GM12878 (cell line): ENCODE results near the gene HVCN1. TPM values are rescaled to one million over a fixed set of nuclear protein-coding genes. Genes with fewer than 3 reads are reported as not detected.

Experiments
- ATAC-seq: fragments of 200-7000 bp; cut with Tn5 transposase; 3 replicates; pipeline ENCODE4 v1.9.1; 2020; ENCODE audit warnings: mild to moderate bottlenecking, moderate library complexity
- BruUV-seq: library from RNA; stranded (reverse); fragments of 400-500 nt; replicated peaks from 2 replicates; lab custom pipeline; 2021; lab: Mats Ljungman, UMichigan
- CTCF ChIA-PET: fragments of 300-600 bp; sonication (Branson Sonifier 250); formaldehyde crosslinking; extraction: SDS; loops from one replicate; lab custom pipeline; 2021; ENCODE audit warnings: inconsistent platforms; lab: Yijun Ruan, JAX
- POLR2A ChIA-PET: fragments of 350-600 bp; formaldehyde crosslinking; extraction: SDS; loops from one replicate; lab custom pipeline; 2021; ENCODE audit warnings: inconsistent platforms; lab: Charles Lee
- RAD21 ChIA-PET: fragments of 300-600 bp; sonication (Branson Sonifier 250); formaldehyde crosslinking; loops from one replicate; lab custom pipeline; 2023; ENCODE audit warnings: antibody characterized with exemption; ENCODE audit not compliant: unreplicated experiment; lab: Charles Lee
- SMC1A ChIA-PET: fragments of 300-600 bp; sonication (Branson Sonifier 250); formaldehyde crosslinking; loops from one replicate; lab custom pipeline; 2023; ENCODE audit not compliant: unreplicated experiment, uncharacterized antibody; lab: Charles Lee
- DNase-seq: peaks from one replicate; pipeline ENCODE4 v3.0.0-alpha.2; 2011; ENCODE audit warnings: low read depth, low spot score
- FAIRE-seq: peaks from 3 replicates; lab custom pipeline; 2011; peaks lifted over from hg19 to GRCh38; lab: Jason Lieb, UNC
- H2AFZ ChIP-seq: 2 replicates; pipeline ENCODE4 v1.6.0; 2011; ENCODE audit warnings: low read depth, low read length, control low read depth; ENCODE audit not compliant: control insufficient read depth
- H3K27ac ChIP-seq: 2 replicates; pipeline ENCODE4 v1.5.1; 2011; ENCODE audit warnings: control low read depth; ENCODE audit not compliant: control insufficient read depth, insufficient read depth
- H3K27me3 ChIP-seq, 2 experiments: replicated peaks in 1 of 2; 2 replicates each; pipeline versions ENCODE4 v1.6.0 to v1.6.1; 2011; ENCODE audit warnings: low read length in 1 of 2; ENCODE audit not compliant: control insufficient read depth in 2 of 2, insufficient read depth in 2 of 2
- H3K36me3 ChIP-seq, 2 experiments: 2 replicates each; pipeline ENCODE4 v1.5.1; 2011; ENCODE audit warnings: low read length in 1 of 2; ENCODE audit not compliant: control insufficient read depth in 2 of 2, insufficient read depth in 2 of 2
- H3K4me1 ChIP-seq: 2 replicates; pipeline ENCODE4 v1.6.1; 2011; ENCODE audit warnings: mild to moderate bottlenecking, low read length, moderate library complexity, mixed read lengths; ENCODE audit not compliant: control insufficient read depth, insufficient read depth
- H3K4me2 ChIP-seq: 2 replicates; pipeline ENCODE4 v1.6.0; 2011; ENCODE audit warnings: control low read depth; ENCODE audit not compliant: control insufficient read depth, insufficient read depth
- H3K4me3 ChIP-seq: fragments of 200-600 bp; sonication (generic); 2 replicates; pipeline ENCODE4 v1.5.1; 2016
- H3K79me2 ChIP-seq: 2 replicates; pipeline ENCODE4 v1.6.0; 2011; ENCODE audit warnings: low read length; ENCODE audit not compliant: control insufficient read depth, insufficient read depth
- H3K9ac ChIP-seq: 2 replicates; pipeline ENCODE4 v1.8.0; 2011; ENCODE audit warnings: low read length, control low read depth, mixed read lengths; ENCODE audit not compliant: control insufficient read depth, insufficient read depth
- H3K9me3 ChIP-seq: replicated peaks from 3 replicates; pipeline ENCODE4 v1.5.1; 2011; ENCODE audit warnings: mild to moderate bottlenecking, low read length; ENCODE audit not compliant: control insufficient read depth, insufficient read depth
- H4K20me1 ChIP-seq: 2 replicates; pipeline ENCODE4 v1.6.0; 2011; ENCODE audit not compliant: control insufficient read depth, insufficient read depth
- CBFB ChIP-seq: IDR thresholded peaks from 2 replicates; pipeline ENCODE4 v1.6.1; 2016; ENCODE audit warnings: antibody characterized with exemption, low read depth
- CREB1 ChIP-seq: IDR thresholded peaks from 2 replicates; pipeline ENCODE4 v1.6.1; 2012; ENCODE audit warnings: low read depth, mild to moderate bottlenecking, inconsistent platforms
- CREM ChIP-seq: IDR thresholded peaks from 2 replicates; pipeline ENCODE4 v1.6.1; 2014; ENCODE audit warnings: antibody characterized with exemption, low read depth
- NFYB ChIP-seq: IDR thresholded peaks from 2 replicates; pipeline ENCODE4 v1.6.1; 2011; ENCODE audit warnings: low read depth, mild to moderate bottlenecking, low read length, improper control_type of control experiment, moderate library complexity; ENCODE audit not compliant: insufficient read depth
- RELA ChIP-seq: fragments of 450-650 bp; IDR thresholded peaks from 2 replicates; pipeline ENCODE4 v1.8.0; 2014; ENCODE audit warnings: borderline replicate concordance; ENCODE audit not compliant: partially characterized antibody
- SREBF2 ChIP-seq: IDR thresholded peaks from 2 replicates; pipeline ENCODE4 v1.6.1; 2012; ENCODE audit warnings: mild to moderate bottlenecking, low read length
- WGBS: methylation state at CpG from one replicate; pipeline ENCODE4 v1.1.6; 2016; ENCODE audit warnings: low lambda C conversion rate; ENCODE audit not compliant: insufficient replicate concordance, insufficient coverage; ENCODE audit errors: missing lambda C conversion rate; 5-methylcytosine and 5-hydroxymethylcytosine counted together
- in situ Hi-C: fragments of 300-500 bp; cut with MboI; formaldehyde crosslinking; loops from 9 replicates; pipeline ENCODE4 v1.14.3; 2018; ENCODE audit warnings: mixed read lengths
- intact Hi-C: fragments of 100-400 bp; cut with micrococcal nuclease; formaldehyde crosslinking; loops from one replicate; pipeline ENCODE4 v1.14.2; 2022; ENCODE audit not compliant: unreplicated experiment
- polyA plus RNA-seq, 11 experiments: library from polyadenylated mRNA; depleted of rRNA in 4 of 11; unstranded in 6 of 11; stranded (reverse) in 5 of 11; fragments of >200 nt; fragmentation: Nextera tagmentation in 4 of 11; fragmentation: Illumina TruSeq in 1 of 11; extraction: Ambion mirVana in 4 of 11; extraction: Trizol in 1 of 11; gene quantifications; 1 replicate in 1 of 11; 2 replicates in 10 of 11; pipeline versions ENCODE4 v1.2.1 to v1.2.3, GENCODE V29; 2011 to 2016; ENCODE audit warnings: inconsistent platforms in 2 of 11, missing spikeins in 2 of 11, low read depth in 1 of 11
- total RNA-seq, 4 experiments: library from RNA; depleted of rRNA in 3 of 4; stranded (reverse); fragments of >200 nt in 3 of 4; fragmentation: Illumina TruSeq in 1 of 4; extraction: Trizol in 1 of 4; gene quantifications; 2 replicates each; pipeline versions ENCODE4 v1.2.1 to v1.2.3, GENCODE V29; 2013 to 2021
- TF ChIP-seq, protein P1 (sequence below): fragments of 450-650 bp; IDR thresholded peaks from 2 replicates; pipeline ENCODE4 v1.6.1; 2017; ENCODE audit warnings: antibody characterized with exemption, mild to moderate bottlenecking, moderate library complexity

The HVCN1 gene
- total and polyA plus RNA-seq, 10 of the 15 experiments (the other 5 are each of a cell fraction or from before 2014, with no cell fraction given) = 27.8 to 181 (median 103) TPM

DNA sequence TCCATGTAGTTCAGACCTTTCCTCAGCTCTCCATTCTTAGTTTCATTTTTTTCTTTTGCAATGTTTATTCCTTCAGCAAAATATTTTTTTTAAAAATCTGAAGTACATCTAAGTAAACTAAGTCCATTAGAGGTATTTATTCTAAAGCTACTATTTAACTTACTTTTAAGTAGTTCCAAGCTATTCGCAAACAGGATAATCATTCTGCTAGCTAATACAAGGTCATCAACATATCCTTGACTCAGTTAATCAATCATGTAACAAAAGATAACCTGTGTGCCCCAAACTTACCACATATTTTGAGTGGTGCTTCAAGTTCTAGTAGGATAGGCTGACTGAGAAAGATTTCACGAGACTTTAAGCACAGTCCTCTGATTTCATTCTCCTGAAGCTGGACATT is 42.6 kb upstream of the HVCN1 start:
- FAIRE-seq (no peak), ATAC-seq (no peak), DNase-seq (no peak)
- intact Hi-C loops = no loop called here
- peaks cover 85% of the 10 kb centered on the region for H3K79me2 ChIP-seq
- ChIA-PET RAD21 (interaction anchor here (0.6 to 2.2 kb wide), 5 partner anchors 8 to 156 kb away, joined by 3 to 6 read pairs (median 4); no protein-coding TSS in a partner anchor), SMC1A (interaction anchor here (0.6 to 6.1 kb wide), 13 partner anchors 8 to 225 kb away, joined by 3 to 55 read pairs (median 4); no protein-coding TSS in a partner anchor), POLR2A (interaction anchor here (0.9 kb wide), 1 partner anchor 12 kb away, joined by 4 read pairs; the partner anchor contains the start of gene PPP1CC), CTCF (interaction anchor here (0.9 to 1.8 kb wide), 10 partner anchors 8 to 96 kb away, joined by 3 to 7 read pairs (median 4); no protein-coding TSS in a partner anchor)
- H3K4me3 ChIP-seq = no peak overlapping the region
- H3K27me3 ChIP-seq = no peaks in the 10 kb centered on the region
- WGBS = 100% methylated on average over 2 of the region's 2 CpGs
- no peaks in the 10 kb centered on the region for H3K9me3 ChIP-seq
- no peak overlapping the region for H3K27ac ChIP-seq
- peaks cover 6% of the 10 kb centered on the region for H4K20me1 ChIP-seq
- TF ChIP-seq NFYB (no peak), SREBF2 (no peak), CBFB (no peak), CREM (no peak), RELA (no peak), CREB1 (no peak)
- TF ChIP-seq, protein P1, sequence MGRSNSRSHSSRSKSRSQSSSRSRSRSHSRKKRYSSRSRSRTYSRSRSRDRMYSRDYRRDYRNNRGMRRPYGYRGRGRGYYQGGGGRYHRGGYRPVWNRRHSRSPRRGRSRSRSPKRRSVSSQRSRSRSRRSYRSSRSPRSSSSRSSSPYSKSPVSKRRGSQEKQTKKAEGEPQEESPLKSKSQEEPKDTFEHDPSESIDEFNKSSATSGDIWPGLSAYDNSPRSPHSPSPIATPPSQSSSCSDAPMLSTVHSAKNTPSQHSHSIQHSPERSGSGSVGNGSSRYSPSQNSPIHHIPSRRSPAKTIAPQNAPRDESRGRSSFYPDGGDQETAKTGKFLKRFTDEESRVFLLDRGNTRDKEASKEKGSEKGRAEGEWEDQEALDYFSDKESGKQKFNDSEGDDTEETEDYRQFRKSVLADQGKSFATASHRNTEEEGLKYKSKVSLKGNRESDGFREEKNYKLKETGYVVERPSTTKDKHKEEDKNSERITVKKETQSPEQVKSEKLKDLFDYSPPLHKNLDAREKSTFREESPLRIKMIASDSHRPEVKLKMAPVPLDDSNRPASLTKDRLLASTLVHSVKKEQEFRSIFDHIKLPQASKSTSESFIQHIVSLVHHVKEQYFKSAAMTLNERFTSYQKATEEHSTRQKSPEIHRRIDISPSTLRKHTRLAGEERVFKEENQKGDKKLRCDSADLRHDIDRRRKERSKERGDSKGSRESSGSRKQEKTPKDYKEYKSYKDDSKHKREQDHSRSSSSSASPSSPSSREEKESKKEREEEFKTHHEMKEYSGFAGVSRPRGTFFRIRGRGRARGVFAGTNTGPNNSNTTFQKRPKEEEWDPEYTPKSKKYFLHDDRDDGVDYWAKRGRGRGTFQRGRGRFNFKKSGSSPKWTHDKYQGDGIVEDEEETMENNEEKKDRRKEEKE = no peak
- H3K36me3 ChIP-seq = peaks cover 8 to 14% of the 10 kb centered on the region in 2 experiments
- H3K4me1 ChIP-seq = peaks cover 13% of the 10 kb centered on the region
- H3K4me2 ChIP-seq = 0 out of 2 replicates have a peak overlapping the region, but pooled peaks have one; percentile 17
- no peak overlapping the region for H3K9ac ChIP-seq
- BruUV-seq = no TSS peak
- no peak overlapping the region for H2AFZ ChIP-seq
- in situ Hi-C loops = no loop called here
